ENCODE data around the gene RPS26.
"Not testable (repeated sequence)": the region's sequence is repeated elsewhere in the genome, so short reads cannot be mapped to it uniquely, and the experiment has no call there.

RPS26 gene

GRCh38 chr12:56021889-56022497 is 19.7 kb upstream of the RPS26 start:
- no peak for DNase-seq

GRCh38 chr12:56028511-56029165 is 13.1 kb upstream of the RPS26 start:
- no peak for DNase-seq

GRCh38 chr12:56029166-56029519 is 12.6 kb upstream of the RPS26 start:
- peak; percentile 37 for DNase-seq

GRCh38 chr12:56029666-56030293 is 11.9 kb upstream of the RPS26 start:
- DNase-seq = peak; percentile 78

- no peak for DNase-seq
Measured at GRCh38 chr12:56031987-56032386, 9.7 kb upstream of the RPS26 start.

- DNase-seq = no peak
Measured at GRCh38 chr12:56034586-56035332, 7.0 kb upstream of the RPS26 start.

- DNase-seq = no peak
Measured at GRCh38 chr12:56037161-56037560, 4.6 kb upstream of the RPS26 start.

- no peak for DNase-seq
Measured at GRCh38 chr12:56038022-56038655, 3.6 kb upstream of the RPS26 start.

GRCh38 chr12:56040151-56040550 is 1.6 kb upstream of the RPS26 start:
- no peak for DNase-seq

- no peak for DNase-seq
Measured at GRCh38 chr12:56040963-56041551, 661 bp upstream of the RPS26 start.

GRCh38 chr12:56042430-56042813 is 704 bp downstream of the RPS26 start:
- not testable (repeated sequence) for DNase-seq

GRCh38 chr12:56042843-56043242 is 1.1 kb downstream of the RPS26 start:
- DNase-seq = no peak

GRCh38 chr12:56046027-56046780 is 4.5 kb downstream of the RPS26 start:
- no peak for DNase-seq

- DNase-seq = no peak
Measured at GRCh38 chr12:56053407-56053893, 11.7 kb downstream of the RPS26 start.

GRCh38 chr12:56059964-56060363 is 18.2 kb downstream of the RPS26 start:
- not testable (repeated sequence) for DNase-seq

- no peak for DNase-seq
Measured at GRCh38 chr12:56061982-56062381, 20.3 kb downstream of the RPS26 start.

GRCh38 chr12:56062996-56063395 is 21.3 kb downstream of the RPS26 start:
- no peak for DNase-seq

- DNase-seq = no peak
Measured at GRCh38 chr12:56071648-56072047, 29.9 kb downstream of the RPS26 start.

GRCh38 chr12:56074396-56074795 is 32.7 kb downstream of the RPS26 start:
- no peak for DNase-seq

- not testable (repeated sequence) for DNase-seq
Measured at GRCh38 chr12:56077966-56078365, 36.2 kb downstream of the RPS26 start.

GRCh38 chr12:56078427-56078826 is 36.7 kb downstream of the RPS26 start:
- no peak for DNase-seq

Data from femur (tissue), 1 donor.